Measurements from ENCODE around the gene MBIP.

MBIP gene

DNA sequence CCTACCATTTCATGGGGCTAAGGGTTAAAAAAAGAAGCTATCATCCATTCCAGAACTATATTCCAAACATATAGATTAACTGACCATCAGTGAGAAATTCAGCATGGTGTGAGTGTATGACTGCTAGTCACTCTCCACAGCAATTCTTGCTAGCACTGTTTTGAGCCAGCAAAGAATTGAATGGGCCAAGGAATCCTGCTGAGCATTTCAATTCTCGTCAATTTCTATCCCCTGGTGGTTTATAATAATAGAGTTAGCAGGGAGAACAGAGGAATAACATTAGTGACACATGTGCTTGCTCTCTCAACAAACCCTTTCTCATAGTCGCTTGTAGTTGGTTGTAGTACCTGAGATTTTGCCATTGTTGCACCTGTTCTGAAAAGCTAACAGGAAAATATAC is 7.2 kb downstream of the MBIP start:
- DNase-seq = no peak

DNA sequence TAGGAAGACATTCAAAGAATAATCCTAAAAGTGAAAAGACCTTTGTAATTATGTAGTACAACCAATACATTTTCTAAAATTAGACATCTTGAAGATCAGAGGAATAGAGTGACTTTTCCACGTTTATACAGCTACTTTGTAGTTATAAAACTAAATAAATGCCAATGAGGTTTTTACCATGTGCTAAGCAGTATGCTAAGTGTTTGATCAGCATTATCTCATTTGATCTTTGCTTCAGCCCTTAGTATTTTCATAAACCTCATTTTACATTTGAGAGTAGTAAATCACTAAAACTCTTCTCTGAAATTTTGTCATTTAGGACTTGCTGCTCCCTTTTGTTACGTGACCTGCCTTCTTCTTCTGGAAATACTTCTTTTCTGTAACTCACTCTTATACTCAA is 13.6 kb downstream of the MBIP start:
- no peak for DNase-seq

DNA sequence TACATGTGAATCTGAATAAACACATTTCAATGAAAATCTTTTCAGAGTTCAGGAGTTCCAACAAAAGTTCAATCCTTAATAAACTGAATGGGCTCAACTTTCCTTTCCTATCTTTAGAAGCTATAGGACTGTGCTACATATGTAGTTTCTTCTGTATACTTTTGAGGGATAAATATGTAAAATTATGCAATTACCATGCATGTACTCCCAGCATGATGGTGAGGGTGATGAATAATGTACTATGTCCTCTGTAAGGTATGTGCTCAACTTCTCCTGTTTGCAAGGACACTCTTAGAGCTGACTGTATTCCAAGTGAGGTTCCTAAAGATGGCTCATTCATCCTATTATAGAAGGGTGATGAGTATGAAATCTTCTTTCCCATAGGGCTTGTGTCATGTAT is 15.5 kb downstream of the MBIP start:
- DNase-seq = no peak

DNA sequence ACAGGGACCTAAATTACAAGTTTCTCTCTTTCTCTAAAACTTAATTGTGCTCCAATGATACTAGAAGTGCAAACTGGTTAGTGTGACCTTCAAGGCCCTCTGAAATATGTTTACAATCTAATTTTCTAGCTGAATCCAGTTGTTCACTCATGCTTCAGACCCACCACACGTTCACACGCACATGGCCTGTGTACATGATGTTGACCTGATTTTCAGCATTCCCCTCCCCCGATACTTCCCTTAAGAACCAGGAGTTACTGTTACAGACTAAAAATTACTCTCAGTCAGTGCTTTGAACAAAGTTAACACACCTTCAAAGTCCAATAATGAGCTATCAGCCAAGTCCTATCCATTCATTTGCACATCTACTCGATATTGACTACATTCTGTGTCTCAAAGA is 16.5 kb downstream of the MBIP start:
- no peak for DNase-seq

- DNase-seq = no peak
Measured at GRCh38 chr14:36302823-36303222, 17.6 kb downstream of the MBIP start.

- no peak for DNase-seq
Measured at GRCh38 chr14:36301159-36301558, 19.3 kb downstream of the MBIP start.

DNA sequence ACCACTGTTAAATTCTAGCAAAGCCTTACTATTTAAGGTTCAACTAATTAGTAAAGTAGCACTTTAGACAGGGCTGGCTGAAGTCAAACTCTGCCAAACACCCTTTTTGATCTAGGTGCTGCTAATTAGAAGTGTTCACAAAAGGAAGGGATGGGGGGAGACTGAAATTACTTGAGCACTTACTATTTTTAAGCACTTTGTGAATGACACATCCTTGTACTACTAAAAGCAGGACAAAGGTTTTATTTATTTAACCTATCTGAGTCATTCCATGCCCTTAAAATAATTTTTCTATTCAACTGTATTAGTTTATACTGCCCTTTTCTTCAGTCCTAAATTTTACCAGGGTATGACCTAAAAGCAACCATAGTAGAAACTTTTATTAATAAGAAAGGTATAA is 20.1 kb downstream of the MBIP start:
- no peak for DNase-seq

DNA sequence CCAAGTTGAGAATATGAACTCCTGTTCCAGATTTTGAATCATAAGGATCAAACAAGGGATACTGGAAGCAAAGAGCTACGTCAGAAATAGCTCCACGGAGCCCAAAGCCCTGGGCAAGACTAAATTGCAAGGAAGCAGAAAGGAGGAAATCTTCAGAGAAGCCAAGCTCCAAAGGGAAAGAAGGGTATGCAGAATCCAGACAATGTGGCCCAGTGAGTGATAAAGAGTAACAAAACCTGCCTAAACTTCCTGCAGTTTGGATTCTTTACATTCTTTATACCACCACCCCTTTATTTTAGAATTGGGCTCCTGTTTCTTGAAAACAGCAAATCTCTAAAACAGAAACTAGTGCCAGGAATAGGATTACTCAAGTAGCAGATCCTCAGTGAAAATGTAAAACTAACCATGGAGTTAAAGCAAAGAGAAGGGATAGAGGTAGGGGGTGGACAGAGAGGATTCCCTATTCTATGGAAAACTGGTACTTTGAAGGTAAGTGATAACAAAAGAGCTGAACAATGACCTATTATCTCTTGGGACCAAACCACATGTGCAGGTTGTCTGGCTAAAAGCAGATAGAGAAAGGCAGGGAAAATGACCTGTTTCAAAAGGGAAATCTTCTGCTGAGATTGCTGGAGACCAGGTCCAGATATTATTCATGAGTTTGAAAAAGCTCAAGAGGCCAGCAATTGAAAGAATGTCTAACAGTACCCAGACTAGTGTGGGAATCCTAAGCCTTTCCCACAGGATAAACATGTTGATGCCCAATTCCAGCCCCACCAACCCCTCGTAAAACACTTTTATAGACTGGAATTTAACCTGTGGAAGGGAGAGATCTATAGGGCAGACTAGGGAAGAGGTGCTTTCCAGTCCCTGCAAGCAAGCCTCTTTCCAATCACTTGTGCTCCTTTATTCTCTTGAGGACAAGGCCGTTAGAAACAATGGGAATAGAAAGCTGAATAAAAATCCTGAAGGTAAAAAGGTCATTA is 24.5 kb downstream of the MBIP start:
- no peak for DNase-seq

DNA sequence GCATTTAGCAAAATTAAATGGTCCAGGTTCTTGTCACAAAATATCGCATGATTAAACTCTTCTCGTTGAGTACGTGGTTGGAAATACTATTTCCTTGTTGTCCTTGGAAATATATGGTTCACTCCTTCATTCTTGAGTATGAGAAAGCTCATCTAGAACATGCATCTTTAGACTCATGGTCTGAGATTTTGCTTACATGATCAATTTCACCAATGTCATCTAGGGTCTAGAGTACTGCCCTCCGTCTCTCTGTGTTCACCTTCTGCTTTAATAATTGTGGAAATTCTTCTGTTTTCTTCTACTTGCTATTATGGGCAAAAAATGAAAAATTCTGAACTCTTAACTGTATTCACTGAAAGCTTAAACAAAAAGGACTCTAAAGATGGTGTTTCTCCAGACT is 25.9 kb downstream of the MBIP start:
- no peak for DNase-seq

DNA sequence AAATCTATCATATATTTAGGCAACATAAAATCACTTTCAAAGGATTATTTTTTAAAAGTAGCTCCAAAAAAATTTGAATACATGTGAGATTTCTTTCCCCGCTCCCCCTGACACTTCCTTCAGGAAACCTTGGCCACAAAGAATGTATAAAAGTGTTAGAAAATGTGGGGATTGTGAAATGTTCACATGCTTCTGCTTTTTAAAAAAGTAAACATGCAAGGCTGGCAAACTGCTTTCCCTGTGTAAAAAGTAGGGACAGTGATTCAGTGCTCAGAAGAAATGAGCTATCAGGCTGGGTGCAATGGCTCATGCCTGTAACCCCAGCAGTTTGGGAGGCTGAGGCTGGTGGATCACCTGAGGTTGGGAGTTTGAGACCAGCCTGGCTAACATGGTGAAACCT is 26.6 kb downstream of the MBIP start:
- DNase-seq = no peak

GRCh38 chr14:36289954-36290353 is 30.5 kb downstream of the MBIP start:
- DNase-seq = no peak

GRCh38 chr14:36288496-36288895 is 31.9 kb downstream of the MBIP start:
- no peak for DNase-seq

DNA sequence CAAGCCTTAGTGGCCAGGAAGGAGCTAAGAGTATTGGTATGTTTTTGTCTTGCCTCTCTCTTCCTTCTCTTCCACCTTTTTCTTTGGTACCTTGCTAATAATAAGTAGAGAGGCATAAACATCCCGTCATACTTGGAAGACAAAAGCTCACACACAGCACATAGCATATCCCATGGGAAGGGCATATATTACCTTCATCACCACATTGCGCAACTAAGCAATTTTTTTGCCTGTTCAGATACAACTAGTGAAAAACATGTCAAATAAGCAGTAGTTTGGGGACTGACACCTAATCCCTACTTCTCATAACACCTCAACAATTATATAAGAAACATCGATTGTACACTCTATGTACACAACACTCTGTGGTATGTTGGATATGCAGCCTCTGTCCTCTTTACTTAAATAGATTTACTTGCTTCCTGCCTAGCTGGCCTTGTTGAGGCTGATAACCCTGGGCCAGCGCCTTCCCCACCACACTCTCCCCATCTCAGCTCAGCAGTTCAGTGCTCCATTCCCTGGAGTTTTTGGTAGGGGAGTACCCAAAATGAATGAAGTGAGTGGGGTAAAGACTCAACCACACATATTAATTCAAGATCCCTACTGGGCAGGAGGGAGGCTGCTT is 35.4 kb downstream of the MBIP start:
- no peak for DNase-seq

- no peak for DNase-seq
Measured at GRCh38 chr14:36281309-36281708, 39.1 kb downstream of the MBIP start.

- DNase-seq = no peak
Measured at GRCh38 chr14:36279306-36280190, 40.9 kb downstream of the MBIP start.

- no peak for DNase-seq
Measured at GRCh38 chr14:36275741-36276140, 44.7 kb downstream of the MBIP start.

DNA sequence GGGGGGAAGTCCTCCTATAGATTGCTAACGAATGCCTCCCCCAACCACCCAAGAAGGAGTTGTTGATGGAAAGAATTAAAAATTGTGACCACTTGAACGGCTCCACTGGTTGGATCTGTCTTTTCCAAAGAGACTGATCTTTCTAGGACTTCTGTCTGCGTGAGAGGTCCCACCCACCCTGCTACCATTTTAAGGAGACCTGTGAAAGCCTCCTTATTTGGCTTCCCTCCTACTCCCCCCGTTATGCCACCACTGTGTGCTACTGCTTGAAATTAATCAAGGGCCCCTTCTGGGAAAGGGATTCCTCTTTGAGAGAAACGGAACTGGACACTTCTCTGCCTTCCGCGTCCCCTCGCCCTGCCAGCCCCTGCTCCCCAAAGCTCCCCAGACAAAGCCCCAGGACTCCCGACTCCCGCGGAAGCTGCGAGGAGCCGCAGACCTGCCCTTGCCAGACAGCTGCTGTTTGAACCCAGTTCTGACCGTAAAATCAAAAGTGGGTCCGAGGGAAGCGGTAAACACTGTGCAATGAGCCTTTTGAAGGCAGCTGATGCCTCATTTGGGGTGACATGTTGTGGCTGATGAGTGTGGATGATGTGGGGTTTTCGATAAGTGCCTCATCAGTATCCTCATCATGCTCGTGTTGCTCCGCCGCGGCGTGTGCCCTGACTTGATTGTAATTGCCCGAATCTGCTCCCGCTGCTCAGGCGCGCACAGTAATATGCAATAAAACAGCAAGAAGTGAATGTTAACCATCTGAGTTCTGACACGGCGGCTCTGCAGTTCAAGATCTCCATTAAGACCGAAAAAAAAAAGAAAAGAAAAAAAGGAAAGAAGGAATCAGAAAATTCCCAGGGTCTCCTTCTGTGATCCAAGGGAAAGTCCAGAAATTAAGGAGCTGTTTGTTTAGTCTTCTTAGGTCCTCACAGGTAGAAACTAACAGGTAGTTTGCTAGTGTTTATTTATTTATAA is 48.2 kb downstream of the MBIP start:
- no peak for DNase-seq

GRCh38 chr14:36271222-36271621 is 49.2 kb downstream of the MBIP start:
- DNase-seq = no peak

- DNase-seq = no peak
Measured at GRCh38 chr14:36270191-36270590, 50.2 kb downstream of the MBIP start.

GRCh38 chr14:36268121-36268520 is 52.3 kb downstream of the MBIP start:
- peak; percentile 19 for DNase-seq

- DNase-seq = no peak
Measured at GRCh38 chr14:36264595-36264994, 55.8 kb downstream of the MBIP start.

DNA sequence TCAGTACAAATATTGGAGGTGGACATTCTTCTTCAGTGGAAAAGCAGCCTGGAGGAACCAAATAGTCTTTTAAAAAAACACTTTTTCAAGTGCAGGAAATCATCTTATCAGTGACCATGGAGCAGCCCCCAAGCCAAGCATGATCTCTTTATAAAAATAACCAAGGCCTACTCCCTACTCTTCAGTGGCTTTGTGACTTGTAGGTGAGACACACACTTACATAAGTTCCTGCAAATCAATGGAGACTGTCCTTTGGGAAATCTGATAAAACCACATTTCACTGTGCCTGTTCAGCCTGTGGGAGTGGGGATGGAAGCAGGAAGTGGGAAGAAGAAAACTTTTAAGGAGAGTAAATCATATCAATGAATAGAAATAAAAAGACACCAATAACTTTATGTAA is 56.3 kb downstream of the MBIP start:
- DNase-seq = no peak
